RPMI7951 (cell line): ENCODE data around the gene SFXN5. TPM values are rescaled to one million over a fixed set of nuclear protein-coding genes. Genes with fewer than 3 reads are reported as not detected.
"Not testable (repeated sequence)": the region's sequence is repeated elsewhere in the genome, so short reads cannot be mapped to it uniquely, and the experiment has no call there.

Experiments
- DNase-seq: peaks from one replicate; pipeline ENCODE4 v3.0.0-alpha.2; 2012; ENCODE audit warnings: low read depth
- total RNA-seq: library from RNA; depleted of rRNA; stranded (reverse); fragments of >200 nt; shearing (Covaris generic); gene quantifications from 2 replicates; pipeline ENCODE4 v1.2.3, GENCODE V29; 2014

SFXN5 gene
- total RNA-seq, 1 experiment from 2014 or later = 8.7 TPM

DNA sequence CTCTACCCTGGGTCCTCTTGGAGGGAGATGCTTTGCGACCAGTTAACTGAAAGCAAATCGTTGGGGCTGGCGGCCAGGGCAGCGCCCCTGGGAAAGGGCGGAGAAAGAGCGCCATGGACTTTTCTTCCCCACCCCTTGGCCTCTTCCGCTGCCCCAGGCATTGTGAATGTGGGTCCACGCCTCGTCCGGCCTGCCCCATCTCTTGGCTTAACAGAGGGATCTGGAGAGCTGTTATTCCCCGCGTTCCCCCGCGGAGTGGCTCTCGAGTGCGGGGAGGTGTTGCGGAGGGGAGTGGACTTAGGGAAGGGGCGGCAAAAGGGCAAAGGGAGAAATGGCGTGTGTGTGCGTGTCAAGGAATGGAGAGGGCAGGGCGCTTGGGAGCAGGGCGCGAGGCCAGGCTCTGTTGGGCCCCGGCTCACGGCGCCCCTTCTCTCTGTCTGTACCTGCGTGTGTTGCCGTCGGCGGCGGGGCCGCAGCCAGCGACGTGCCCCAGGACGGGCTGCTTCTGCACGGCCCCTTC is 147.6 kb downstream of the SFXN5 start:
- DNase-seq = no peak

DNA sequence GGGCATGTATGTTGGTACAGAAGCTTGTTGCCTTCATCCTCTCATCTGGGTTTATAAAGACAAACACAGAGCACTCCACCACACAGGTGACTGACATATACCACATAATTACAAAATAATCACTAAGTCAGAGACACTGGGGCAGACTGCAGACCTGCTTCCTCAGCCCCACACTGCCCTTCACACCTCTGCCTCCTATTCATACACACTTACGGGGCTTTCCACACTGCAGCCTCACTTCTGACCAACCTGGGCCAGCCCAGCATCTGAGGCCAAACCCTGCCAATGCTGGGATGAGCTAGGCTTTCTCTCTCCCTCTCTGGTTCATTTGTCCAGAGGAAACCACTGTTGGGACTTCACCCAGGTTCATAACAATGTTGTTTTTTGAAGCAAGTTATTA is 149.7 kb downstream of the SFXN5 start:
- DNase-seq = no peak

DNA sequence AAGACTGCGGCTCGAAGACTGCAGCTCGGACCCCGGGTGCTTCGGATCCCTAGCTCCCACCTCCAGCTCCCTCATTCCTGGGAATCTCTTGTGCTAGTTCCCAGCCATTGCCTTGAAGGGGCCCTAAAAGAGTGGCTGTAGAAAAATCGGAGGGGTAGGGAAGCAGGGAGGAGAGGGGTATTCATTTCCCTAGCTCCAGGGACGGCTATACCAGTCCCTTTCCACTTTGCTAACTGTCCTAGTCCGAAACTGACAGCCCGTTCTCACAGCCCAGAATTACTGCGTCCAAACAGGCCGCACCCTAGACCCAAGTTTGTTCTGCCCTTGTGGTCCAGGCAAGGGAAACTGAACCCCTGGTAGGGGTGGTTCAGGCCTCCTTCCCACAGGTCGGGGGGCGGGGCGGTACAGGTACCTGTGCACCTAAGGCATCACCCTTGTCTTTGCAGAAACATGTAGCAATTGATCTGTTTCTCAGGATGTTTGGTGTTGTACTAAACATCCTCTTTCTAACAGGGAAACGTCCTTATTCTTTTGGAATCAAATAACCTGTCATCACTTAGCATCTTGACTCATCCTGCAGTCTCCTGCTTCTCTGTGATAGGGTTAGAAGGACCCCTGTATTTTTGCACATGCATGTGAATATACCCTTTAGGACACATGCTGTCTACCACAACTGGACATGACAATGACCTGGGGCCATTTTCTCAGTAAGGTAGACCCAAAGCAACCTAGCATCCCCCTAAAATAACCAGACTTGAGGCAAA is 150.2 kb downstream of the SFXN5 start:
- no peak for DNase-seq

DNA sequence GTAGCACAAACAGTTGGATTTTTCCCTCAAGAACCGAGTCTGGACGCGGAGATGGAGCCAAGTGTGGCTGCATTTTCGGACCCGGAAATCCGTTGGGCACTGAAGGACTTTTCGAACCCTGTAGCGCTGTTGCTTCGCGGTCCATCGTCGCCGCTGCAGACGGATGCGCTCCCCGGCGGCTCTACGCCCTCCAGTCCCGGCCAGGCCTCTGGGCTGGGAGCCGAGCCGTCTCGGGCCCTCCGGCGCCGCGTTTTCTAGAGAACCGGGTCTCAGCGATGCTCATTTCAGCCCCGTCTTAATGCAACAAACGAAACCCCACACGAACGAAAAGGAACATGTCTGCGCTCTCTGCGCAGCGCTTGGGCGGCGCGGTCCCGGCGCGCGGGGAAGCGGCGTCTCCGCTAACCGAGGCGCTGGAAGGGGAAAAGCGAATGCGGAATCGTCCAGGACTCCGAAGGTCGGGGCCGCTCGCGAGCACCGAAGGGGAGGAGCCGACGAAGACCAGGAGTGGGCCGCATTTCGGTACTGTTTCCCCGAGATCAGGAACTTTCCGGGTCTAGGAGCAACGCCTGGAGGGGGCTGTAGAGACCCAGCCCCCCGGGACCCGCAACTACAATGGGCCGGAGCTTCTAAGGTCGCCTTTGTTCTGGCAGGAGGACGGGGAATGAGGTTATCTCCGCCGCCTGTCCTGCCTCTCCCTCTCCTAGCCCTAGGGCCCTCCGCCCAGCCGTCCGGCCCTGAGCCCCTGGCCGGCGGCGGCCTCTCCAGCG is 151.0 kb downstream of the SFXN5 start:
- no peak for DNase-seq

DNA sequence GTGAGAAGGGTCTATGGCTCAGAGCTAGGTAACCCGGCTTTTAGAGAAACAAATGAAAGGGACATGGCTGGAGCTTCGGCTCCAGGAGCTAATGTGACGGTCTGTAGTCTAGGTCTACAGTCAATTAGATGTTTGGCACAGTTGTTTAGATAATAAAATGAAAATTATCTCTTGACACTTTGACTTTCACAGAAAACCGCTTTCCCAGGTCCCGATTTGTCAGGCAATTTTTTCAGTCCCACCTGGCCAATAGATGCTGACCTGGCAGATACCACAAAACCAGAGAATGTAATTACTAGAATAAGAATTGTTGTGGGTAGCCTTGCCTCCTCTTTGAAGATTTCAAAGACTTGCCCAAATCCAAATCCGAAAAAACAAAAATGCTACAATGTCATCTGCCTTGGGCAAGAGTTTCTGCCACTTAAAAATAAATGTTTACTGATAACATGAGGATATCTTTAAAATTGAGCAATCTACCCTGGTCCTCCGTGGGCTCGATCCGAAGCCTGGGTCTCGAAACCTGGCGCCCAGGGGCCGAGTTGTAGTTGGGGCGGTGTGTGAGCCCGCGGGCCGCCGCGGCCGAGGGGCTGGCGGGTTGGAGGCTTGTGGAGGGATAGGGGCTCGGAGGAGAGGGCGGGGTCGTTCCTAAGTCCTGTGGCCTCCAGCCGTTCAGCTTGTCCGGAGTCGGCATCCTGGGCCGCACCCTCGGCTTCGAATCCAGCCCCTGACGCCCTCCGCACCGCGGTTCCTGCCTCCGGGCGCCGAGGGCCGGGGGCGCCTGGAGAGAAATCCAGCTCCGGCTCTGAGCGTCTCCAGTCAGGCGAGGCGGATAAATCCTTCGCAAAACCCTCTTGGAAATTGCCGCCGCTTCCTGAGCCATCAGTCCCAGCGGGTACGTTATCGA is 151.8 kb downstream of the SFXN5 start:
- no peak for DNase-seq

DNA sequence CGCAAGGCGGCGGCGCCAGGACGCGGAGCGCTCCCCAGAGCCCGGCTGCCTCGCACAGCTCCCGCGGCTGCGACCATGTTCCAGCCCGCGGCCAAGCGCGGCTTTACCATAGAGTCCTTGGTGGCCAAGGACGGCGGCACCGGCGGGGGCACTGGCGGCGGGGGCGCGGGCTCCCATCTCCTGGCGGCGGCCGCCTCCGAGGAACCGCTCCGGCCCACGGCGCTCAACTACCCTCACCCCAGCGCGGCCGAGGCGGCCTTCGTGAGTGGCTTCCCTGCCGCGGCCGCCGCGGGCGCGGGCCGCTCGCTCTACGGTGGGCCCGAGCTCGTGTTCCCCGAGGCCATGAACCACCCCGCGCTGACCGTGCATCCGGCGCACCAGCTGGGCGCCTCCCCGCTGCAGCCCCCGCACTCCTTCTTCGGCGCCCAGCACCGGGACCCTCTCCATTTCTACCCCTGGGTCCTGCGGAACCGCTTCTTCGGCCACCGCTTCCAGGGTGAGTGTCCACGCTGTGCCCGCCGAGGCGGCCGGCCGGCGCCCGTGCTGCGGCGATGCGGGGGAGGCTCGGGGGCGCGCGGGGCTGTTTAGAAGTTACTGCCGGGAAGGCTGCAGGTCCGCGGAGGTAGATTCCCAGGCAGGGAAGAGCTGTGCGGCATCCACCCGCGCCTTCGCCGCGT is 153.5 kb downstream of the SFXN5 start:
- DNase-seq = no peak

DNA sequence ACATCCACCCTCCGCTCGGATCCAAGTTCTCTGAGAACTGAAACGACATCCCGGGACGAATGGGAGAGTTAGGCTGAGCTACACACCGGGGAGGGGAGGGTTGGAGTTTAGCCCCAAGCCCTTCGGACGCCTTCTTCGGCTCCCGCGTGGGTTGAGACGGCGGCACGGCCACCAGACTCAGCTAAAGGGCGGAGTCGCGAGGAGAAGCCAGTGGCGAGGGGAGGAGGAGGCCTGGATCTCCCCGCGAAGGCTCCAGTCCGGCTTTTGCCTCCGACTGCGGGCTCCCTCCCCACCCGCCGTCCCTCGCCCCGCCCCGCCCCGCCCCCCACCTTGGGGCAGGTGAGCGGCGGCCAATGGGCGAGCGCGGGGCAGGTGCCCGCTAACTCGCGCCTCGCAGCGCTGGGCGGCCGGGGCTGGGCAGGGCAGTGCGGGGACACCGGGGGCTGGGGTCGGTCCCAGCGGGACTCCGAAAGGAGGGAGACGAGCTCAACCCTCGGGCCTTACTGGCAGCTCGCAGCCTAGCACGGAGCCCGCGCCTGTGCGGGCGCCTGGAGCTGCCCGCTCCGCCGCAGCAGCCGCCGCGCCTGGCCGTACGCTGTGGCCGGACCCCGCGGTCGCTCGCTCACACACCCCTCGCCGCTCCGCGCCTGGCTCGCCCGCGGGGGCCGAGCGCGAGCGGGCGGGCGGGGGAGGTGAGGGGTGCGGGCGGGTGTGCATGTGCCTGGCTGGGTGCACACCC is 154.2 kb downstream of the SFXN5 start, which contains the start of gene EMX1:
Gene EMX1 (plus strand): TSS at position 382 of the 739 bp plus-strand sequence. CDS start 334 bp downstream, at position 716.
- no peak for DNase-seq

DNA sequence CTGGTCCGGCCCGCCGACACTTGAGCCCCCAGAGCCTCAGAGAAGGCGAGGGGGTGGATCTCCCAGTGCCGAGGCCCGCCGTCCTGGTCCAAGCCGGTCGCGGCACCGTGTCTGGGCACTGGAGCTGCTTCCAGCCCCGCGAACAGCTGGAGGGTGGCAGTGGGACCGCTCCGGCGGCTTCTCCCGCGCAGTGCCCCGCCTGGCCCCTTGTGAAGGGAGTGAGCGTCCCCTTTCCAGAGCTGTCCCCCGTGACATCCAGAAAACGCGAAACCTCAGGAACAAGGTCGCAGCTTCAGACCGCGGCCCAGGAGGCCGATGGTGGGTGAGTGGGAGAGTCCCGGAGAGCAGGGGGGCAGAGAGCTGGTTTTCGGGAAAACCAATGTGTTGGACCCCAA is 154.8 kb downstream of the SFXN5 start:
- no peak for DNase-seq

DNA sequence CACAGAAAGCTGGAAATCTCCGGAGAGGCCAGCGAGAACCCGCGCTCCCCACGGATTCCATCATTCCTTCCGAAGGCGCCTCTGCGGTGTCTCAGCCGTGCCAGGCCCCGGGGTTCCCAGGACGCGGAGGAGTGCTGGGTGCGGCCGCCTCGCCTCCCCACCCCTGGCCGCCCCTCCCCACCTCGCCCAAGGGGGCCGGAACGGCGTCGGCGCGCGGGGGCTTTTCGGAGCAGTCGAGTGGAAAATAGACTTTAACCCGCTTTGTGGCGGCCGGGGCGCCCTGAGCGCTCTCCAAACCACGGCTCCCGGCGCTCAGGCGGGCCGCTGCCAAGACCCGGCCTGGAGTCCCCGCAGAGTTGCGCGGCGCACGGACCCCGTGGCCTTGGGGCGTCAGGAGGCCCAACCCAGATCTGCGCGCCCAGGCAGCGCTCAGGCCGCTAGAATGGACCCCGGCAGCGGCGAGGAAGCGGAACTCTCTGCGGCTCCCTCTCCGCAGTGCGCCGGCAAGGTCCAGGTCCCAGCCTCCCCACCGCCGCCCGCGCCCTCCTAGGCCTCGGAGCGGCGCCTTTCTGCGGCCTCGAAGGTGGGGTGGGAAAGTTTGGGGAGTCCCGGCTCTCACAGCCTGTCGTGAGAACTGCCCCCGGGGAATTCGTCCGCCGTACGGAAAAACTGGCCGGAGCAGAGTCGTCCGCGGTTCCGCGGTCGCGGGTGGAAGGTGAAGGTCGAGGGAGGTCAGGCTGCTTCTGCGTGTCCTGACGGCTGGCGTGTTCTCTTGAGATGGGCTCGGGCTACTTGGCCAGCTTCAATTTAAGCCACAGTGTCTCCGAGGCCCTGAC is 155.4 kb downstream of the SFXN5 start:
- no peak for DNase-seq

DNA sequence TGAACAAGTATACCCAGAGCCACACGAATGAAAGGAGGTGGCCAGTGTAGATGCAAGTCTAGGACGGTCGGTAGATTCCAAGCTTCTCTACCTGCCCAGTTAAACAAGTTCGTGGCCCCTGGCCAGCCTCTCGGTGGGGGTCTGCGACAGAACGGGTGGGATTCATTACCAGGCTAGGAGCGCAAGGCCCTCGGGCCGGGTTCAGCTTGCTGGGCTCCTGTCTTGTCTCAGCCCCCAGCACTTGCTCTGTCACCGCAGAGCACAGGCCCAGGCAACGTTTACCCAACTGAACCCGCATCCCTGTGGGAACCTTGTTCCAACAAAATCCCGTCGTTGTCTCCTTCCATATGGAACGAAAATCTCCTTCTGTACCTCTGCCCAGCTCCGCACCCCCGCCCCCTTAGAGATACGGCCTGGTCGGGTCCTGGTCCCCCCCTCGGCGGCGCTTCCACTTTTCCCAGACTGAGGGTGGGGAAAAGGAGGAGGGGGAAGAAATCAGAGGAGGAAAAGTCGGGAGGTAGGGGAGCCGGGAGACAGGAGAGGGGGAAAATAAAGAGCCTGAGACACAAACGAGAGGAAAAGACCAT is 156.1 kb downstream of the SFXN5 start:
- no peak for DNase-seq

DNA sequence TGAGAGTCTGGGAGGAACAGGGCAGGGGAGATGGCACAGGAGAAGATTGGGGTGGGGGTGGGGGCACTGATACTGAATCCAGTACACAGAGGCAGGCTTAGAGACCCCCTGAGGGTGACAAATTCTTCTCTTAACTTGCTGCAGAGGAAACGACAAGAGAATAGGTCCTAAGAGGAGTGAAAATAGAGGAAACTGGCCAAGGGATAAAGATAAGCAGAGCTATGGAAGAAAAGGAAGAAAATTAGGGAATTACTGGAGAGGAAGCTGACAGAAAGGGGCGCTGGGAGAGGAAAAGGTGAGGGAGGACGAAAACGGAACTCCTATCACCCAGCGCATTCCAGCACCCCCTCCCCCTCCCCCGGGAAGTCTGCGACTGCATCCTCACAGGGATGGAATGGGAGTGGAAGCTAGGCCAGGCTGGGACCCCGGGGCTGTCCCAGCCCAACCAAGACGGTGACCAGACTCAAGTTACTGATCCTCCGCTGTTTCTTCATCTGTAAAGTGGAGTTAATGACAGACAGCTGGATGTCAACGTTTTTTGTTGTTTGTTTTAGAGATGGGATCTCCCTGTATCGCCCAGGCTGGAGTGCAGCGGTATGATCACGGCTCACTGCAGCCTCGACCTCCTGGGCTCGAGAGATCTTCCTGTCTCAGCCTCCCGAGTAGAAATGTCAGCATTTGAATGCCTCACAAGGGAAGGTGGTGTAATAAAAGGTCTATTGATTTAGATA is 156.8 kb downstream of the SFXN5 start:
- no peak for DNase-seq

DNA sequence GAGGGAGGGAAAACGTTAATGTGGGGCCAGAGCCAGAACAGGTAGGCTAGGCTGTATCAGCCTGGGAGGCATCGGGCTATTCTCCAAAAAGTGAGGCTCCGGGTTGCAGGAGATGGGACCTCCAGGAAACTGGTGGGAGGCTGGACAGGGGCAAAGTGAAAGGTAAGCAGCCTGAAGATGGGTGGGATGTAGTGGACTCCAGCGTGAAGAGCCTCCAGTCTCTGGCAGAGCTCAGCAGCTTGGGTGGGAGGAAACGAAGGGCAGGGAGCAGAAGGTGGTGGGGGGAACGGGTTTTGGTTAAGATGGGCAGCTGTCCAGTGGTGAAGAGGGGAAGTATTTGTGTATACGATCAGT is 157.3 kb downstream of the SFXN5 start:
- DNase-seq = no peak

DNA sequence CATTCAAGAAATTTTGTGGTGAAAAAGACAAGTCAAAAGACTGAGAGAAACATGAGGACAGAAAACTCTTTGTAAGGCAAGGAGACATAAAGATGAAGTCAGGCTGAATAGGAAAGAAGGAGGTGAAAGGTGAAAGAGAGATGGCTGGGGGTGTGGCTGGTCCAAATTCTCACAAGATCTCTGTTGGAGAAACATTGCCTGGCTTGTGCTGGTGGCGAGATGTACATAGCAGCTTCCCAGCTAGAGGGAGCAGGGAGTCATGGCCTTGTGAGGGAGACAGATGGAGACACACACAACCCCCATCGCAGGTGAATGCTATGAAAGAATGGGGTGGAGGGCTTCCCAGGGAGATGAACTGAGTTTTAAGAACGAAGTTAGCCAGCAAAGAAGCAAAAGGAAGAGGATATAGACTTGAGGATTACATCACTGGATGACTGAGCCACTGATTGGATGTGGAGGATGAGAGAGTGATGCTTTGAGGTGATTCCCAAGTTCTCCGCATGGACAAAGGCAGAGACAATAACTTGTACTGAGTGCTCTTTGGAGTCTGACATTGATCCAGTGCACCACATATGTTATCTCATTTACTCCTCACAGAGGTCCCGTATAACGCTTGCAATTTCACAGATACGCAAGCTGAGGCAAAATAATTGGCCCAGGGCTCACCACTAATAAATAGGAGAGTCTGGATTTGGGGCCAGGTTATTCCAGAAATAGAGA is 157.9 kb downstream of the SFXN5 start:
- no peak for DNase-seq

DNA sequence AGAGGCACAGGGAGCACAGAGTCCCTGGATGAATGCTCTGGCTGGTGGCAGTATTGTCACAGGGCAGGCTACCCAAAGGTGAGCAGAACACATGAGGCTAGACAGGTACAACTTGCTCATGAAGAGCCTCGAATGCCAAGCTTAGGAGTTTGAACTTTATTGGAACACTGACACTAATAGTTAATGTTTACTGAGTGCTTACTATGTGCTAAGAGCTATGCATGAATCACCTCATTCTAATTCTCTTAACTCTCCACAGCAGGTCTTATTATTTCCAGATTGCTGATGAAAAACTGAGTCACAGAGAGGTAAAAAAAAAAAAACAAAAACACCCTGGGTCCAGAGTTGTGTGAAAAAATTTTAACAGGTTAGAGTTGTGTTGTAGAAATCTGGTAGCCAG is 160.3 kb downstream of the SFXN5 start:
- no peak for DNase-seq

DNA sequence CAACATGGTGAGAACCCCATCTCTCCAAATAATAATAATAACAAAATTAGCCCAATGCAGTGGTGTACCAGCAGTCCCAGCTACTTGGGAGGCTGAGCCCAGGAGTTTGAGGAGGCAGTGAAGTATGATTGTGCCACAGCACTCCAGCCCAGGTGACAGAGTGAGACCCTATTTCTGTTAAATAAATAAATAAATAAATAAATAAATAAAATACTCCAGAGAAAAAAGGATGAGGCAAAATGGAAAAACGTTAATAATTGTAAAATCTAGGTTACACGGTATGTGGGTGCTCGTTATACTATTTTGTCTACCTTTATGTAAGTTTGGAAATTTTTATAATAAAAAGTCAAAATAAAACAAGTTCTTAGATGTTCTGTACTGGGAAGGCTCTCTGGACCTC is 162.8 kb downstream of the SFXN5 start:
- DNase-seq = no peak

DNA sequence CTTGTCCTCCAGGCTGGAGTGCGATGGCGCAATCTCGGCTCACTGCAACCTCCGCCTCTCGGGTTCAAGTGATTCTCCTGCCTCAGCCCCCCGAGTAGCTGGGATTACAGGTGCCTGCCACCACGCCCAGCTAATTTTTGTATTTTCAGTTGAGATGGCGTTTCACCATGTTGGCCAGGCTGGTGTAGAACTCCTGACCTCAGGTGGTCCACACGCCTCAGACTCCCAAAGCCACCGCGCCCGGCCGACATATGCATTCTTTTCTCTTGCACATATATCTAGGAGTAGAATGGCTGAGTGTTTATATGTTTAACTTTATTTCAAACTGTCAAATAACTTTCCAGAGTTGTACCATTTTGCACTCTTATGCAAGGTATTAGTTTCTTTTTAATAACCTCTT is 164.1 kb downstream of the SFXN5 start:
- not testable (repeated sequence) for DNase-seq

DNA sequence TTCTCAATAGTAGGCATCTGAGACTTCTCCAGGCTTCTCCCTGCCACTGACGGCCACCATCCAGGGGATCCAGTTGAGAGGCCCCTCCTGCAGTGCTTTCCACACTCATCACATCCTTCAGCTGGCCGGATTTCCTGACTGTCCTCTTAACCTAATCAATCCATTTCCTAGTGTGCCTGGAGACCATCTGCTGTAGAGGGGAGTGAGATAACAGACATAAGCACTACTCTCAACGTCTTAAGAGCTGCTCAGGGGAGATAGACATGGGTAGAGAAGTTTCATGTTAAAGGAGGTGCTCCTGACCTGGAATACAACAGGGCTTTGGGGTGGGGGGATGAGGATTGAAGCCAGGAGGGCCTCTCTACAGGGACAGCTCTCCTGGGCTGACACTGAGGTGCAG is 170.1 kb downstream of the SFXN5 start:
- no peak for DNase-seq

DNA sequence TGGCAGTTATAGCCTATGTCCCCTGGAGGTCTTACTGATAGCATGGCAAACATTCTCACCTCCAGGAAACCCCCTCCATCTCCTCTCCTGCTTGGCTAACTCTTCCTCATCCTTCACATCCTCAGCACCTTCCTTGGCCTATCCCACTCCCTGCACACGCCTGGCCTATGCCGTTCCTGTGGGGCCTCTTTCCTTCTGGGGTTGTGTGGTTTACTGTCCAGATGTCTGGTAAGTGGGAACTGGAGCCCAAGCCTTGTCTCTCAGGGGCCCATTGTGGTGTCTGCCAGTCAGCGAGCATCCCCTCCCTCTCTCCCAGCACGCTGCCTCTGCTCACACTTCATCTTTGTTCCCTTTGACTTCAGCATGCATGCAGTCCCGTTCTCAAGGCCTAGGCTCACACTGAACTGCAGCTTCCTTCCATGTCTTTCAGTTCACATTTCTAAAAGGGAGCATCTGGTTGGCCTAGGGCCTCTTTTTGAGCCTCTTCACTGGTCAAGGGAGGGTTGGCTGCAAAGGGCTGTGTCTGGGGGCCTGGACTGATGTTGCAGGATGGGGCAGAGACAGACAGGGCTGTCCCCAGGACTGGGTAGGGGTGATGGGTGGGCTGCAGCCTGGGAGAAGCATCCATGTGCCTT is 171.2 kb downstream of the SFXN5 start:
- DNase-seq = no peak
